HPDE6-E6E7 (cell line): Measurements from ENCODE around the gene BNIP5.
"Not testable (repeated sequence)": the region's sequence is repeated elsewhere in the genome, so short reads cannot be mapped to it uniquely, and the experiment has no call there.

Source experiments
- DNase-seq: peaks from one replicate; pipeline ENCODE4 v3.0.0; 2011; ENCODE audit warnings: missing footprints; ENCODE audit errors: extremely low spot score

The BNIP5 gene

GRCh38 chr6:36367743-36368142, 31.1 kb upstream of the BNIP5 start:
- no peak for DNase-seq

GRCh38 chr6:36364669-36365479, 28.2 kb upstream of the BNIP5 start:
- no peak for DNase-seq

- DNase-seq = not testable (repeated sequence)
Measured at GRCh38 chr6:36364061-36364635, 27.5 kb upstream of the BNIP5 start.

- DNase-seq = not testable (repeated sequence)
Measured at GRCh38 chr6:36363371-36363752, 26.7 kb upstream of the BNIP5 start.

- DNase-seq = no peak
Measured at GRCh38 chr6:36362551-36363370, 26.1 kb upstream of the BNIP5 start.

GRCh38 chr6:36361071-36361470, 24.4 kb upstream of the BNIP5 start:
- no peak for DNase-seq

- DNase-seq = peak; percentile 76
Measured at GRCh38 chr6:36360241-36361054, 23.8 kb upstream of the BNIP5 start.

- no peak for DNase-seq
Measured at GRCh38 chr6:36358226-36358915, 21.7 kb upstream of the BNIP5 start.

- DNase-seq = no peak
Measured at GRCh38 chr6:36357872-36358225, 21.2 kb upstream of the BNIP5 start.

- no peak for DNase-seq
Measured at GRCh38 chr6:36355819-36356218, 19.1 kb upstream of the BNIP5 start.

- DNase-seq = no peak
Measured at GRCh38 chr6:36353411-36353915, 16.8 kb upstream of the BNIP5 start.

GRCh38 chr6:36352477-36353157, 15.9 kb upstream of the BNIP5 start:
- DNase-seq = no peak

- no peak for DNase-seq
Measured at GRCh38 chr6:36350681-36351571, 14.2 kb upstream of the BNIP5 start.

- no peak for DNase-seq
Measured at GRCh38 chr6:36350082-36350481, 13.4 kb upstream of the BNIP5 start.

GRCh38 chr6:36349240-36349639, 12.6 kb upstream of the BNIP5 start:
- DNase-seq = peak; percentile 81

- no peak for DNase-seq
Measured at GRCh38 chr6:36347621-36348020, 10.9 kb upstream of the BNIP5 start.

- no peak for DNase-seq
Measured at GRCh38 chr6:36346486-36347273, 10.0 kb upstream of the BNIP5 start.

- no peak for DNase-seq
Measured at GRCh38 chr6:36345681-36346466, 9.2 kb upstream of the BNIP5 start.
